ENCODE data around the gene CSF2RB.

The CSF2RB gene

GRCh38 chr22:36921309-36922104, 8.1 kb downstream of the CSF2RB start:
- DNase-seq (ENCODE audit: low spot score) = peak; percentile 24

- no peak for DNase-seq (ENCODE audit: low spot score)
Observed at GRCh38 chr22:36922105-36922608, 8.7 kb downstream of the CSF2RB start.

DNA sequence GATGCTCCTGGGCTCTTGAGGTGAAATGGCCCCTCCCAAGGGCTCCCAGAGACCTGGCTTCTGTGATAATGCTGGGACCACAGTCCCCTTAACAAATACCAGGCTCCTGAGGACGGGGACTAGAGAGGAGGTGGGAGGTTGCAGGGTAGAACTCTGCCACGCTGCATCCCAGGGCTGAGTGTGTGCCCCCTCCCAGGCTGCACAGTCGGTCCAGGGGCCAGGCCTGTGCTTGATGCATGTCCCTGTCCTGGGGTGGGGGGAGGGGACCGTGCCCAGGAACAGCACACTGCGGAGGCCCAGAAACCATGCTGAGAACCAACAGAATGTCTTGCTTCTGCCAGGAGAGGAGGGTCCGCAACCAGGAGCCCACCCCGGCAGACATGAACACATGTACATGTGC, 9.3 kb downstream of the CSF2RB start:
- DNase-seq (ENCODE audit: low spot score) = no peak

DNA sequence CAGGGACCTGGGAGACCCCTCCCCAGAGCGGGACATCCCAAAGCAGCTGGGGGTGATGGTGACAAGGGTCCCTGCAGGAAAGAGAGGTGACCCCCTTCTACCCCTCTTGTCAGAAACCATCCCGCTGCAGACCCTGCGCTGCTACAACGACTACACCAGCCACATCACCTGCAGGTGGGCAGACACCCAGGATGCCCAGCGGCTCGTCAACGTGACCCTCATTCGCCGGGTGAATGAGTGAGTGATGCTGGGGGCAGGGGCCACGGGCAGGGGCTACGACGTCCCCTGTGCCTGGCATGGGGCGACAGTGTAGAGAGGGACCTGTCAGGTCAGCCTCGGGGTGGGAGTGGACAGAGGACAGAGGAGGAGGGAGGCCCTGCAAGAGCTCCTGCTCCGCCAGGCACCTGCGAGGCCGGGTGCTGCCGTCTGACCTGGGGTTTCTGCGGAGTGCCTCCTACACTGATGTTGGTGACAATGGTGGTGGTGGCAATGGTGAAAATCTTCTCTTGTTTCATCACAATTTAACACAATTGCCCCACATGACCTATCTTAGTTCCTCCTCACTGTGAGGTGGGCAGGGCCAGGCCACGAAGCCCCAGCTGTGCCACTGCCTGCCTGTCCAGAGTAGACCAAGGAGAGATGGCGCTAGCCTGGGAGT, 9.8 kb downstream of the CSF2RB start:
- no peak for DNase-seq (ENCODE audit: low spot score)

DNA sequence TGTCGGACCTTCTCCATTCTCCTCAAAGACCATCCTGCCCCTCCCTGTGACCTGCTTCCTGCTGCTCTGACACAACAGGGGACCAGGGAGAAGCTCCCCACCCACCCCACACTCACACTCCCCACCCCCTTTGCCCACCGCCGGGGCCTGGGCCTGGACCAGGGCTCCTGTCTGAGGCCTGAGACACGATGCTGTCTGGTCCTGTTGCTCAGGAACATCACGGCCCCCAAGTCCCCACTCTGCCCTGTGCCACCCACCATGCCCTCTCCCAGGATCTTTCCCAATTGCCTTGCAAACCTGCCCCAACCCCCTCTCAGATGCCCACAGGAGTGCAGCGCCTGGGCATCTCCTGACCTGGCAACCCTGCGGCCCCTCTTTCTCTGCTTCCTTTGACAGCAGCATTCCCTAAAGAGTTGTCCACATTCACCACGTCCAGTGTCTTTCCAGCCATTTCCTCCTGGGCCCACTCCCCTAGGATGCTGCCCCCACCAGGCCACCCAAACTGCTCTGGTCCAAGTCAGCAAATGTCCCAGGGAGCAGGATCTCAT, 10.8 kb downstream of the CSF2RB start:
- no peak for DNase-seq (ENCODE audit: low spot score)

GRCh38 chr22:36925388-36926290, 12.2 kb downstream of the CSF2RB start:
- DNase-seq (ENCODE audit: low spot score) = no peak

DNA sequence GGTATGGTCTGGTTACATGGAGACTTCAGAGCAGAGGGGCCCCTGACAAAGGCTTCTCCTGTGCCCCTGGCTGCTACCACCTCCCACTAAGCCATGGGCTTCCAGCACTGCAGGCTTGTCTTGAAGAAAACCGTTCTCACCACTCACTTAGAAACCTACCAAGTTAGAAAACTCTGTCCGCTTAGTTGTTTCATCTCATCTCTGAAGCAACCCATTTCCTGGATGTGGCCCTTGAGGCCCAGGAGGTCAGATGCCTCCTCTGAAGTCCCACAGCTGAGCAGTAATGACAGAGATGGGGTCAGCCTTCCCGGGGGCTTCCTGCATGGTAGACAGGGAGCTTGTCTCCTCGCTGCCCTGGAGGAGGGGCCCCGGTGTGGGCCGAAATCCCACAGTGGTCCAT, 12.9 kb downstream of the CSF2RB start:
- DNase-seq (ENCODE audit: low spot score) = no peak

GRCh38 chr22:36926721-36927435, 13.4 kb downstream of the CSF2RB start:
- DNase-seq (ENCODE audit: low spot score) = no peak

- no peak for DNase-seq (ENCODE audit: low spot score)
Observed at GRCh38 chr22:36927671-36928070, 14.2 kb downstream of the CSF2RB start.

DNA sequence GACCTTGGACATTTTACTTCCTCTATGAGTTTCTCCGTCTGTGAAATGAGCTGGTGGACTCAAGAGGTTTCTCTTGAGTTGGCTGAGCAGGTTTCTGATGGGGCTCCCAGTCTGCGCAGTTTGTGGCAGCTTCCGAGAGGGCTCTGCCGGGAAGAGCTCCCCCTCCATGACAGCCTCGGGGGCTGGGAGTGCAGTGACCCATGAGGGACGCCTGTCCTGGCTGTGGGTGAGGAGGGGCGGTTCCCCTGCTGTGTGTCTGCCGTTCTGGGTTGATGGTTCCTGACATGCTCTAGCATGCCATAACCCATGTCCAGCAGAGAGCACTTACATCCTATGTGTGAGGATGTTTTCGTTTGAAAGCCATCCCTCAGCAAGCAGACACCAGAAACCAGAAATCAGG, 14.8 kb downstream of the CSF2RB start:
- DNase-seq (ENCODE audit: low spot score) = no peak

- no peak for DNase-seq (ENCODE audit: low spot score)
Observed at GRCh38 chr22:36928786-36929535, 15.5 kb downstream of the CSF2RB start.

DNA sequence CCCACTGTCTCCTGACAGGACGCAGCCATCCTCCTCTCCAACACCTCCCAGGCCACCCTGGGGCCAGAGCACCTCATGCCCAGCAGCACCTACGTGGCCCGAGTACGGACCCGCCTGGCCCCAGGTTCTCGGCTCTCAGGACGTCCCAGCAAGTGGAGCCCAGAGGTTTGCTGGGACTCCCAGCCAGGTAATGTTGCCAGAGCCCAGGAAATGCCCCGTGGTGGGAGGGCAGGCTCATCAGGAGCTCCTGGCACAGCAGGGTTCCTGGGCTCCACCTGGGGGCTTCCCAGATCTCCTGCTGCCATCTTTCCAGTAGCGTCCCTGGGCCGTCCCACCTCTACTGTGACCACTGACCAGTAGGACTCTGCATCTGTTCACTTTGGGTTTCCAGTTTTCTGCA, 16.2 kb downstream of the CSF2RB start:
- DNase-seq (ENCODE audit: low spot score) = no peak

DNA sequence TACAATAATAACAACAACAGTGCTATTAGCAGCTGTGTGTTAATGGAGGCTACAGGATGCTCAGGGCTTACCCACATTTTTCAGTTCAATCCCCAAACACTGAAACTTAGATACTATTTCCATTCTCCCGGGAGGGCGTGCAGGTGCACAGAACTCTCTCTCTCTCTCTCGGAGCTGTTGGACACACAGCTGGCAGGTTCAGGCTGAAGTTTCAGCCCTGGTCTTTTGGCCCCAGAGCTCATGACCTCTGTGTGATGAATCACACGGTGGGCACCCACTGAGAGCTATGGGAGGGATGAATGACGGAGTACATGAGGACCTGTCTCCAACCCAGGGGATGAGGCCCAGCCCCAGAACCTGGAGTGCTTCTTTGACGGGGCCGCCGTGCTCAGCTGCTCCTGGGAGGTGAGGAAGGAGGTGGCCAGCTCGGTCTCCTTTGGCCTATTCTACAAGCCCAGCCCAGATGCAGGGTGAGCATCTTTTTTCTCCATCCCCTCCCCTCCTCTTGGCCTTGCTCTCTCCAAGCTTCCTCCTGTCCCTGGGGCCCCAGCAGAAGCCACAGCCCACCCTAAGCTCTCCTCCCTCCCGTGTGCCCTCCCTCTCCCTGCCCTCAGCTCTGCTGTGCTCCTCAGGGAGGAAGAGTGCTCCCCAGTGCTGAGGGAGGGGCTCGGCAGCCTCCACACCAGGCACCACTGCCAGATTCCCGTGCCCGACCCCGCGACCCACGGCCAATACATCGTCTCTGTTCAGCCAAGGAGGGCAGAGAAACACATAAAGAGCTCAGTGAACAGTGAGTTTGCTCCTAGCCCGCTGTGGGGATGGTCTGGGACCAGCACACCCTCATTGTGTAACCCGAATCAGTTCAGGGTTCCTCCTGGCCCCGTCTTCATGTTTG, 16.9 kb downstream of the CSF2RB start:
- DNase-seq (ENCODE audit: low spot score) = no peak

DNA sequence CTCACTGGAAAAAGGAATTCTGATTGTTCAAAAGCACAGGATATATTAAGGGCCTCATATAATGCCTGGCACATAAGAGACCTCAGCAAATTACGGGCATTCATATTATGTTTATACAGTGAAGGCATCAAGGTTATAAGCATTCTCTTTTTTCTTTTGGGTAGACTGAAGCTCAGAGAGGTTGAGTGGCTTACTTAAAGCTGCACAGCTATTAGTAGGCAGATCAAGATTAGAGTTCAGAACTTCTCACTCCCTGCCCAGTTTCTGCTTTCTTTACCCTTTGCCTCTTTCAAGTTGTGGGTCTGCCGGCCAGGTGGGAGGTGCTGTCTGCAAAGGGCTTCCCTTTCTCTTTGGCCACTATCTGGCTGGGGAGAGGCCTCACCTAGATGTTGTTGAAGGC, 18.0 kb downstream of the CSF2RB start:
- no peak for DNase-seq (ENCODE audit: low spot score)

DNA sequence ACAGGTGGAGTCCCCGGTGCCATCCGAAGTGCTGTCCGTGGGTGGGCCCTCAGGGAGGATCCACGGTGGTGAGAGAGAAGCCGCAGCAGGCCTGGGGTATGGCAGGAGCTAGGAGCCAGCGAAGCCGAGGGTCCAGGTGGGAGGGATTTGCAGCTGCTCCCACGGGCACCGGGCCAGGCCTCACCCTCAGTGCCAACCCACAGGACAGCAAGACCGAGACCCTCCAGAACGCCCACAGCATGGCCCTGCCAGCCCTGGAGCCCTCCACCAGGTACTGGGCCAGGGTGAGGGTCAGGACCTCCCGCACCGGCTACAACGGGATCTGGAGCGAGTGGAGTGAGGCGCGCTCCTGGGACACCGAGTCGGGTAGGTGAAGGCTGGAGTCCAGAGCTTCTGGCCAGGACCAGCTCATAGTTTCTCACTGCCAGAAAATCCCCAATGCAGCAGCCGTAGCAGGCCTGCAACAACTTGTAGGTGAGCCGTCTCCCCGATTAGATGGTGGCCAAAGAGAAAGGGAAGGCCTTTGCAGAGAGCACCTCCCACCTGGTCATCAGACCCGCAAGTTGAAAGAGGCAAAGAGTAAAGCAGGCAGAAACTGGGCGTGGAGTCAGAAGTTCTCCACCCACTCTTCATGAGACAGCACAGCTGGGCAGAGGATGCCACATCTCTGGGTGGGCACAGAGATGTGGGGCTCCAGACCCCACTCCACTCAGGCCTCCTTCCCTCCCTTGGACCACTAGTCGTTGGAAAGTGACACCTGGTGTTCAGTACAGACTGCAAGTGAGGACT, 20.4 kb downstream of the CSF2RB start:
- DNase-seq (ENCODE audit: low spot score) = no peak

DNA sequence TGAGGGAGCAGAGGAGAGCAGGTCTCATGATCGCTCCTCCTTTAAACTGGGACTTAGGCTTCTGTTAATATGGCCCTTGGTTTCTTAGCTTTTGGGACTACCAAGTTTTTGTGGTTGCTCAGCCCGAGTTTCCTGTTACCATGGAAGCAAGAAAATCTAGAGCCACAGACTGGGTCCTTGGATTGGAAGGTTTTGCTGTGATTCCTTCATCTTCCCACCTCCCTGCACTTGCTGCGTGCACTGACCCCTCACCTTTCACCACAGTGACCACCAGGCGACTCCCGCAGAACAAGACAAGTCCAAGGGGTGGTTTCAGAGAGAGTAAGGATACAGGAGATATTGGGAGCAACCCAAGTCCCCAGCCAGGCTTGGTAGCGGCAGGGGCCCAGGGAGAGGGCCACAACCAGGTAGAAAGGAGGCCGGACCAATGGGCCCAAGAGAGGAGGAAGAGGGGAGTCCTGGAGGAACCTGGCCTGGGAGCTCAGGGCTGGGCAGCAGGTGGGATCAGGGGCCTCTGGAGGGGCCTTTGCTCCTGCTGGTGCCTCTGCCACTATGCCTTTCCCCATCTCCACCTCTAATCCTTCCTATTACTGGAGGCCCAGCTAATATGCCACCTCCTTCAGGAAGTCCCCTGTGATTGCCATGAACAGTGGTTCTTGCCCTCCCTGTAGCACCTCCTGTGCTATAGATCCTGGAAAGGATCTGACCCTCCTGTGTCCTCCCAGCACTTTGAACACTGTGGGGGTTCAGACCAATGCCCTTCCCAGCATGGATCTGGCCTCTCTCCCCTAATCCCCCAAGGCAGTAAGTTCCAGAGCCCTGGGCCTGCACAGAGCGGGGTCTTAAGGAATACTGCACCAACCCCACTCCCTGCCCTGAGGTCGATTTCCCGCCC, 21.2 kb downstream of the CSF2RB start:
- DNase-seq (ENCODE audit: low spot score) = no peak

GRCh38 chr22:36935313-36935610, 21.8 kb downstream of the CSF2RB start:
- no peak for DNase-seq (ENCODE audit: low spot score)

GRCh38 chr22:36935694-36936093, 22.3 kb downstream of the CSF2RB start:
- DNase-seq (ENCODE audit: low spot score) = no peak
